Gastrocnemius medialis (tissue), 4 donors: Measurements from ENCODE around the gene TMED10. TPM values are rescaled to one million over a fixed set of nuclear protein-coding genes. Genes with fewer than 3 reads are reported as not detected.

ENCODE experiments used
- ATAC-seq, 2 donors: fragments of 150-250 bp; one replicate each; pipeline ENCODE4 v1.9.1; 2016
- DNase-seq, 2 donors: peaks; one replicate each; pipeline ENCODE4 v3.0.0-alpha.2; 2019
- H3K27ac ChIP-seq, 4 donors: fragments of 200-600 bp; sonication (generic); 1 replicate in 1 of 4; 2 replicates in 3 of 4; pipeline ENCODE4 v1.5.1; 2016 to 2018; ENCODE audit warnings: mild to moderate bottlenecking in 2 of 4, moderate library complexity in 1 of 4
- H3K27me3 ChIP-seq, 3 donors: fragments of 200-600 bp; sonication (generic) in 2 of 3; 1 replicate in 1 of 3; 2 replicates in 2 of 3; pipeline versions ENCODE4 v1.5.1 to v1.6.0; 2016 to 2019; ENCODE audit warnings: mild to moderate bottlenecking in 1 of 3, moderate library complexity in 1 of 3
- H3K36me3 ChIP-seq, 2 donors: fragments of 200-600 bp; sonication (generic) in 1 of 2; one replicate each; pipeline ENCODE4 v1.5.1; 2017 to 2018
- H3K4me1 ChIP-seq, 2 donors: fragments of 200-600 bp; sonication (generic) in 1 of 2; one replicate each; pipeline ENCODE4 v1.5.1; 2016 to 2017; ENCODE audit warnings: mild to moderate bottlenecking in 2 of 2
- H3K4me3 ChIP-seq, 4 donors: fragments of 200-600 bp; sonication (generic) in 3 of 4; 1 replicate in 1 of 4; 2 replicates in 3 of 4; pipeline ENCODE4 v1.5.1; 2016 to 2019; ENCODE audit warnings: mild to moderate bottlenecking in 2 of 4
- H3K9me3 ChIP-seq, 3 donors: fragments of 200-600 bp; sonication (generic) in 2 of 3; 1 replicate in 1 of 3; 2 replicates in 2 of 3; pipeline ENCODE4 v1.5.1; 2016 to 2019
- CTCF ChIP-seq, 5 experiments: fragments of 450-650 bp in 3 of 5; fragments of 200-600 bp in 2 of 5; sonication (generic) in 2 of 5; IDR thresholded peaks in 4 of 5; conservative IDR thresholded peaks in 1 of 5; 1 replicate in 4 of 5; 2 replicates in 1 of 5; pipeline ENCODE4 v1.5.1; 2016 to 2019; ENCODE audit warnings: antibody characterized with exemption in 5 of 5, mild to moderate bottlenecking in 3 of 5, moderate library complexity in 3 of 5
- POLR2A ChIP-seq, 2 donors: fragments of 450-650 bp; IDR thresholded peaks; one replicate each; pipeline ENCODE4 v1.6.1; 2017; ENCODE audit warnings: antibody characterized with exemption in 2 of 2, mild to moderate bottlenecking in 2 of 2, moderate library complexity in 2 of 2
- in situ Hi-C, 4 donors: fragments of 200-750 bp; cut with MboI; loops; one replicate each; pipeline versions ENCODE4 v1.15.0 to v1.8.0; 2017; ENCODE audit warnings: low sequenced_read_pairs in 4 of 4
- intact Hi-C: fragments of 100-400 bp; cut with DNase I; formaldehyde crosslinking; loops from one replicate; pipeline ENCODE4 v1.15.1; 2023; ENCODE audit warnings: low total_unique reads
- total RNA-seq, 4 donors: library from RNA; depleted of rRNA; stranded (reverse); fragments of >200 nt; gene quantifications; one replicate each; pipeline versions ENCODE4 v1.1.0 to v1.2.3, GENCODE V29; 2016

TMED10 gene
- 100 to 1,000 TPM; 161 to 362 (median 255) TPM for total RNA-seq

DNA sequence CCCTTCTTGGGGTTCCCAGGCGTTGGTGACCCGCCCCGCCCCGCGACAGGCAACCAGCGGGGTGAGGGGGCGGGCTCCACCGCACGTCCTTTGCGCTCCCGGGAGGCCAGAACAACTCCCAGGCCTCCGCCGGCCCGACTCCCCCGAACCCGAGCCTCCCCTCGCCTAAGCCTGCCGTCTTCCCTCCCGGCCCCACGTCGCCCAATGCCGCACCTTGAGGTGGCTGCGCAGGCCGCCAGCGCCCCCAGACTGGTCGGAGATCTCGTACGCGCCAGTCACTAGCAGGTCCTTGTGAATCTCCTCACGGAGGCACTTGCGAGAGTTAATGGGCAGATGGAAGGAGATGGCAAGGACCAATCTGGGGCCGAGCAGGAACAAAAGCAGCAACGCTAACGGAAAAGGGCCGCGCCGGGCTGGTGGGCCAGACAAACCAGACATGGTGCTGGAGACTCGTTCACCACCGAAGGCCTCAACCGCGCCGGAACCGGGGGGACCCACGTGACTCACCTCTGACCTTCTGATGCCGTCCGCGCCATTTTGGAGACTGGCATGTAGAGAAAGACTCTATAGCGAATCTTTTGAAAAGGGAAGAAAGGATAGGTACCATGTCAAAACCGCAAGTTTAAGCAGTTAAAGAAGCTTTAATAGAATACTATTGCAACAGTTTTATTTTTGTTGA lies at the start of gene TMED10:
Gene TMED10, minus strand, starts transcription at position 471 of the 679 bp plus-strand sequence. Its CDS starts 33 bp downstream, at position 438.
- in situ Hi-C loops = no loop called here
- intact Hi-C loops = loop anchor here (1.0 to 2.0 kb wide), 5 partner anchors 26 to 118 kb away; no protein-coding TSS in a partner anchor
- no peaks in the 10 kb centered on the region for H3K36me3 ChIP-seq
- no peaks in the 10 kb centered on the region for H3K9me3 ChIP-seq
- peak; percentile 93 for ATAC-seq
- peak; percentile 86 to 87 for DNase-seq
- H3K27me3 ChIP-seq = no peaks in the 10 kb centered on the region
- TF ChIP-seq CTCF (IDR thresholded peaks at IDR 0.05 in 4 of 5, conservative IDR thresholded peaks at IDR 0.05 in 1 of 5) (peak in 2 of 5 experiments; percentile 12 to 15), POLR2A (IDR thresholded peaks at IDR 0.05) (peak; percentile 84 to 88)
- H3K4me3 ChIP-seq = peak within 1 kb of the TSS; percentile 78 to 97 (median 92)
- H3K27ac ChIP-seq = peak within 1 kb of the TSS; percentile 98 to 100 (median 98)
- H3K4me1 ChIP-seq = peaks cover 33 to 35% of the 10 kb centered on the region in 2 donors

DNA sequence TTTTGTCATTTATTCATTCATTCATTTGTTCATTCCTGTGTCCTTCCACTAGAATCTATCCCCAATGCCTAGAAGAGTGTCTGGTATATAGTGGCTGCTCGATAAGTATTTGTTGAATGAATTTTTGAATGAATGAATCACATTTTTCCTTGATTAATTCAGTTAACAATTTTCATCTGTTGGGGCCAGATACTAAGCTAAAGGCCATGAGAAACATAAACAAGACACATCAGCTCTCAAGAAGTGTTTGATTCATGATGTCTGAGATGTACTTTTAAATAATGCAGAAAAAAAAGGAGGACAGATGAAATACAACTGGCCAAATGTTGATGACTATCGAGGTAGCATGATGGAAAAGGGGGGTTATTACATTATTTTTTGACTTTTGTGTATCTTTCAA lies 48.1 kb upstream of the TMED10 start:
- intact Hi-C loops = no loop called here
- in situ Hi-C loops = no loop called here
- Histone ChIP-seq H3K4me3 (no peak overlapping the region), H3K36me3 (no peaks in the 10 kb centered on the region), H3K27ac (no peak overlapping the region), H3K4me1 (no peaks in the 10 kb centered on the region), H3K27me3 (no peaks in the 10 kb centered on the region), H3K9me3 (no peaks in the 10 kb centered on the region)
- DNase-seq (no peak), ATAC-seq (no peak)
- no peak for TF ChIP-seq CTCF (IDR thresholded peaks at IDR 0.05 in 4 of 5, conservative IDR thresholded peaks at IDR 0.05 in 1 of 5)
- TF ChIP-seq POLR2A (IDR thresholded peaks at IDR 0.05) = no peak

DNA sequence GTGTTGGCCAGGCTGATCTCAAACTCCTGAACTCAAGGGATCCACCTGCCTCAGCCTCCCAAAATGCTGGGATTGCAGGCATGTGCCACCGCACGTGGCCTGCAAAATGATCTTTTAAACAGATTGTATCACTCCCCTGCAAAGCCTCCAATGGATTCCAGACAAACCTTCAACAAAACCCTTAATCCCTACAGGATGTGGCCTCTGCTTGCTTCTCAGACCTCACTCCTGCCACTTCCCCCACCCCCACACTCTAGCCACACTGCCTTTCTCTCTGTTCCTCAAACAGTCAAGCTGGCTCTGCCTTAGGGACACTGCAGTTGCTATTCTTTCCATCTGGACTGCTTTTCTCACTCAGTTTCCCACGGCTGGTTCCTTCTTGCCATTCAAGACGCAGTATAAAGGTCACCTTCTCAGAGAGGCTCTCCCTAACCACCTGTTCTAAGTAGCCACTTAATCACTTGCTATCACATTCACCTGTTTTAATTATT lies 47.3 kb upstream of the TMED10 start:
- Histone ChIP-seq H3K9me3 (no peaks in the 10 kb centered on the region), H3K4me1 (no peaks in the 10 kb centered on the region), H3K4me3 (no peak overlapping the region), H3K36me3 (no peaks in the 10 kb centered on the region), H3K27ac (no peak overlapping the region), H3K27me3 (no peaks in the 10 kb centered on the region)
- intact Hi-C loops (no loop called here), in situ Hi-C loops (no loop called here)
- no peak for TF ChIP-seq POLR2A (IDR thresholded peaks at IDR 0.05)
- no peak for TF ChIP-seq CTCF (IDR thresholded peaks at IDR 0.05 in 4 of 5, conservative IDR thresholded peaks at IDR 0.05 in 1 of 5)
- DNase-seq = peak in 1 of 2 donors; percentile 42
- ATAC-seq = no peak

- Histone ChIP-seq H3K4me1 (no peaks in the 10 kb centered on the region), H3K36me3 (no peaks in the 10 kb centered on the region), H3K27me3 (no peaks in the 10 kb centered on the region), H3K9me3 (no peaks in the 10 kb centered on the region), H3K4me3 (no peak overlapping the region), H3K27ac (no peak overlapping the region)
- ATAC-seq = peak; percentile 14 to 35
- peak in 1 of 2 donors; percentile 33 for DNase-seq
- intact Hi-C loops (no loop called here), in situ Hi-C loops (no loop called here)
- TF ChIP-seq POLR2A (IDR thresholded peaks at IDR 0.05) = no peak
- TF ChIP-seq CTCF (IDR thresholded peaks at IDR 0.05 in 4 of 5, conservative IDR thresholded peaks at IDR 0.05 in 1 of 5) = no peak
Measured at GRCh38 chr14:75222208-75222701, 45.8 kb upstream of the TMED10 start.
